BLaER1 treated with 17β-estradiol and CSF1 and Interleukin-3, amounts not matched to agents 10 nM and 100 nM (cell line): ENCODE results near the gene CC2D2A.

Source experiments
- H3K27ac ChIP-seq, 11 experiments: shearing (Covaris generic); formaldehyde crosslinking; 2 replicates each; pipeline ENCODE4 v1.8.1; 2022
- H3K27me3 ChIP-seq, 11 experiments: shearing (Covaris generic); formaldehyde crosslinking; 2 replicates each; pipeline ENCODE4 v1.8.1; 2022
- H3K36me3 ChIP-seq, 11 experiments: shearing (Covaris generic); formaldehyde crosslinking; 2 replicates each; pipeline ENCODE4 v1.8.1; 2022
- H3K4me1 ChIP-seq, 10 experiments: shearing (Covaris generic); formaldehyde crosslinking; 2 replicates each; pipeline ENCODE4 v1.8.1; 2022
- H3K4me2 ChIP-seq, 11 experiments: shearing (Covaris generic); formaldehyde crosslinking; 2 replicates each; pipeline ENCODE4 v1.8.1; 2022
- H3K4me3 ChIP-seq, 10 experiments: shearing (Covaris generic); formaldehyde crosslinking; 2 replicates each; pipeline ENCODE4 v1.8.1; 2022
- H3K9ac ChIP-seq, 11 experiments: shearing (Covaris generic); formaldehyde crosslinking; 2 replicates each; pipeline ENCODE4 v1.8.1; 2022
- H3K9me3 ChIP-seq, 11 experiments: shearing (Covaris generic); formaldehyde crosslinking; replicated peaks in 1 of 11; 2 replicates each; pipeline ENCODE4 v1.8.1; 2022
- H4K20me1 ChIP-seq, 11 experiments: shearing (Covaris generic); formaldehyde crosslinking; 2 replicates each; pipeline ENCODE4 v1.8.1; 2022
- Cebpa-rat ChIP-seq, 11 experiments: shearing (Covaris generic); IDR thresholded peaks; 2 replicates each; pipeline ENCODE4 v1.8.1; 2022

The CC2D2A gene

DNA sequence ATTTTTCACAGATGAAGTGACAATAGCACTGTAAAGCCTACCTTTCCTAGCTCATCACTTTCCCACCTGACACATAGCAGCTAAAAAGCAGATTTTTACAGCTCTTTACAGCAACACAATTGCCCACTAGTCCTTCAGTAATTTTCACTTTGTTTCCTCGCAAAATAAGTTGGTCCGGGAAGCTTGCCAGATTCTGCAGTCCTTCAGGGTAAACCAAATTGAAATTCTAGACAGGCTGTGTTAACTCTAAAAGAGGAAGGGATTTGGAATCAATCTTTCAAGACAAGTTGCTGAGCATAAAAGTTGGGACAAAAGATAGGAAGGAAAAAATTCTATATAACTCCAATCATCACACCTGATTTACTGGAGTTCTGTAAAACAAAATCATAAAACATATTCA lies 33.2 kb upstream of the CC2D2A start:
- TF ChIP-seq Cebpa-rat (IDR thresholded peaks at IDR 0.05), result no peak
- Histone ChIP-seq H3K27me3 (no peaks in the 10 kb centered on the region), H3K27ac (no peak overlapping the region), H4K20me1 (no peaks in the 10 kb centered on the region), H3K4me1 (peaks cover 0 to 6% (median 0%) of the 10 kb centered on the region in 10 experiments; a peak in 1 of 20 replicates), H3K4me2 (no peak overlapping the region), H3K4me3 (no peak overlapping the region), H3K36me3 (0 out of 22 replicates have a peak, but pooled peaks cover 0 to 16% (median 0%) of the 10 kb centered on the region in 11 experiments), H3K9ac (no peak overlapping the region), H3K9me3 (peaks cover 0 to 13% (median 0%) of the 10 kb centered on the region in 11 experiments; a peak in 3 of 22 replicates)

GRCh38 chr4:15438939-15439524 lies 30.6 kb upstream of the CC2D2A start:
- no peak for TF ChIP-seq Cebpa-rat (IDR thresholded peaks at IDR 0.05)

DNA sequence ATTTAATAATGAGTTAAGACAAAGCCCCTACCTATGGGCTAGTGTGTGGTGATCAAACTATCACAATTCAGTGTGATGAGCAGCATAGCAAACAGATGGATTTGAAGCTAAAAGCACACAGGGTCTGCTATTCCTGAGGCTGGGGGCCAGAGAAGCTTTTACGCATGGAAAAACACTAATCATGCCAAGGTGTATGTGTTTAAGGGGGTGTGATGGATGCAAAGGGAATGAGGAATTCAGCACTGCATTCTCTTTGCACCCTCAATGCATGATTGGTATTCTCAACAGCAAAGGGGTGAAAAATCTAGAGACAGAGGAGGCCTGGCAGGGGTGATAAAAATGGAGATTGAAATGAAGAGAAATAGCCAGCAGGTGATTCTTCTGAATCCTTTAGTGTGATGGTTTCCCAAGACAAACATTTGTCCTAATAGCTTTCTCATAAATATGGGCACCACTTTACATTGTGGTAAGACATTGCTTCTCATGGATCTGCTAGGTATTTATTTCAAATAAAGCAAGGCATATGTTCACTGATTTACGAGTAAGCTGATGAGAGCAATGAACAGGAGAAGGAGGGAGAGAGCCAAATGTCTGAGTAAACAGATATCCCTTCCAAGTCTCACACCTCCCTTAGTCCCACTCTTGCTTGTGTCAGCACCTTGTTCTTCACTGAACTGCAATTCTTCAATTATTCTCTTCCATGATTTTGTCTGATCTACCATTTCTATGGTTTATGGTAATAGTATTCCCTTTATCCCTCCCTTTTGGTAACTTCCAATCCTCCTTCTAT lies 26.1 kb upstream of the CC2D2A start:
- Histone ChIP-seq H3K4me2 (no peak overlapping the region), H3K27me3 (no peaks in the 10 kb centered on the region), H3K27ac (no peak overlapping the region), H3K9ac (no peak overlapping the region), H3K9me3 (peaks cover 0 to 22% (median 8%) of the 10 kb centered on the region in 11 experiments; a peak in 10 of 22 replicates), H3K4me3 (no peak overlapping the region), H3K36me3 (peaks cover 0 to 30% (median 0%) of the 10 kb centered on the region in 11 experiments; a peak in 2 of 22 replicates), H3K4me1 (peaks cover 0 to 6% (median 0%) of the 10 kb centered on the region in 10 experiments; a peak in 1 of 20 replicates), H4K20me1 (no peaks in the 10 kb centered on the region)
- no peak for TF ChIP-seq Cebpa-rat (IDR thresholded peaks at IDR 0.05)

More at GRCh38 chr4:15438939-15439524, 30.6 kb upstream of the CC2D2A start:
- Histone ChIP-seq H3K4me2 (no peak overlapping the region), H3K4me3 (no peak overlapping the region), H3K27ac (no peak overlapping the region), H3K27me3 (no peaks in the 10 kb centered on the region), H3K4me1 (peaks cover 0 to 6% (median 0%) of the 10 kb centered on the region in 10 experiments; a peak in 1 of 20 replicates), H3K36me3 (peaks cover 0 to 25% (median 0%) of the 10 kb centered on the region in 11 experiments; a peak in 2 of 22 replicates), H3K9me3 (peaks cover 0 to 20% (median 6%) of the 10 kb centered on the region in 11 experiments; a peak in 9 of 22 replicates), H4K20me1 (no peaks in the 10 kb centered on the region), H3K9ac (no peak overlapping the region)

GRCh38 chr4:15444276-15444675 lies 25.4 kb upstream of the CC2D2A start:
- H3K9ac ChIP-seq, result no peak overlapping the region

GRCh38 chr4:15444879-15445547 lies 24.7 kb upstream of the CC2D2A start:
- H3K27me3 ChIP-seq, result no peaks in the 10 kb centered on the region
- peaks cover 0 to 29% (median 8%) of the 10 kb centered on the region in 11 experiments; a peak in 11 of 22 replicates for H3K9me3 ChIP-seq
- no peak overlapping the region for H3K4me2 ChIP-seq
- H3K4me1 ChIP-seq, result peaks cover 0 to 2% (median under 1%) of the 10 kb centered on the region in 10 experiments; a peak in 7 of 20 replicates
- TF ChIP-seq Cebpa-rat (IDR thresholded peaks at IDR 0.05), result no peak
- H3K4me3 ChIP-seq, result no peak overlapping the region
- no peaks in the 10 kb centered on the region for H4K20me1 ChIP-seq
- no peak overlapping the region for H3K27ac ChIP-seq
- H3K36me3 ChIP-seq, result peaks cover 0 to 30% (median 0%) of the 10 kb centered on the region in 11 experiments; a peak in 2 of 22 replicates
- H3K9ac ChIP-seq, result no peak overlapping the region

More at GRCh38 chr4:15444276-15444675, 25.4 kb upstream of the CC2D2A start:
- Histone ChIP-seq H4K20me1 (no peaks in the 10 kb centered on the region), H3K4me1 (0 out of 20 replicates have a peak, but pooled peaks cover 0 to 1% (median 0%) of the 10 kb centered on the region in 10 experiments), H3K9me3 (peaks cover 0 to 22% (median 8%) of the 10 kb centered on the region in 11 experiments; a peak in 10 of 22 replicates), H3K4me3 (no peak overlapping the region), H3K4me2 (no peak overlapping the region), H3K27me3 (no peaks in the 10 kb centered on the region), H3K36me3 (peaks cover 0 to 30% (median 0%) of the 10 kb centered on the region in 11 experiments; a peak in 2 of 22 replicates), H3K27ac (no peak overlapping the region)
- no peak for TF ChIP-seq Cebpa-rat (IDR thresholded peaks at IDR 0.05)

GRCh38 chr4:15451181-15451865 lies 18.4 kb upstream of the CC2D2A start:
- H3K9me3 ChIP-seq, result peaks cover 0 to 8% (median 2%) of the 10 kb centered on the region in 11 experiments; a peak in 6 of 22 replicates
- H3K27me3 ChIP-seq, result no peaks in the 10 kb centered on the region
- 0 out of 22 replicates have a peak, but pooled peaks cover 0 to 5% (median 0%) of the 10 kb centered on the region in 11 experiments for H3K36me3 ChIP-seq
- H3K4me2 ChIP-seq, result peak overlapping the region in 10 of 11 experiments; percentile 21 to 90 (median 74); a peak in 19 of 22 replicates
- no peaks in the 10 kb centered on the region for H4K20me1 ChIP-seq
- no peak overlapping the region; a peak in 1 of 22 replicates for H3K9ac ChIP-seq
- peak overlapping the region in 1 of 10 experiments; percentile 3; a peak in 1 of 20 replicates for H3K4me3 ChIP-seq
- TF ChIP-seq Cebpa-rat (IDR thresholded peaks at IDR 0.05), result no peak
- H3K4me1 ChIP-seq, result peaks cover 0 to 47% (median 34%) of the 10 kb centered on the region in 10 experiments; a peak in 18 of 20 replicates
- H3K27ac ChIP-seq, result peak overlapping the region in 5 of 11 experiments; percentile 2 to 37 (median 33); a peak in 5 of 22 replicates

DNA sequence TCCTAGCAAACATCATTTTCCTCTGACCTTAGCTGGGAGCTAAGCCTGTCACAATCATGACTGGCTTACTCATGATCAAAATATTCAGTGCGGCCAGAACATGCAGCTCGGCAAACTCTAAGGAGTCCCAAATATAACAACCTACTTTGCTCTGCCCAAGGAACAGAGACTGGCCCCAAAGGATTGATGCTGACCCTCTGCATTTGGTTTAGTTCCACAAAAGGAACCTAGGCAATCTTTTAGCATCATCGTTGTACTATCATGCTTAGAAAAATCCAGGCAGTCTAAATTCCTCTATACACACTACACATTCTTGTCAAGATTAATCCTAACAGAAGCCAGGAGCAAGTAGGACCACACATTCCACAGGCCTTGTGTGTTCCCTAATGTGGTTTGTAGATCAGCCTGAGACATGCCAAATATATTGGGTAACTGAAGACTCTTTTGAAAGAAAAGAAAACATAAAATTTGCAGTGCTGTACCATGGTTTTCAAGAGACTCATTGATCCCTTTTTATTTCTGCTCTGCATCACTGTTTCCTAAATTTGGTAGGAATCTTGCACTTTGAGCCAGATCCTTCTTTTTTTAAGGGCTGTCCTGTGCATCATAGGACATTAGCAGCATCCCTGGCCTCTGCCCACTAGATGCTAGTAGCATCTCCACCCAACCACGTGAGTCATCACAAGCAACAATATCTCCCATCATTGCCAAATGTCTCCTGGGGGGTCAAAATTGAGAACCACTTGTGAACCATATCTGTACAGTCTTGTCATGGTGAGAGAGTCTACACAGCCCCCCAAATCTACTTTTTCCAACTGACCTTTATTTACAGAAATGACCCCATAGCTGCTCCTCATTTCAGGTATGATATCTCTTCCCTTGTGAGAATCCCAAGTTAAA lies 17.6 kb upstream of the CC2D2A start:
- no peaks in the 10 kb centered on the region for H4K20me1 ChIP-seq
- H3K36me3 ChIP-seq, result 0 out of 22 replicates have a peak, but pooled peaks cover 0 to 5% (median 0%) of the 10 kb centered on the region in 11 experiments
- TF ChIP-seq Cebpa-rat (IDR thresholded peaks at IDR 0.05), result no peak
- peaks cover 7 to 54% (median 42%) of the 10 kb centered on the region in 10 experiments for H3K4me1 ChIP-seq
- H3K9ac ChIP-seq, result no peak overlapping the region
- H3K9me3 ChIP-seq, result peaks cover 0 to 8% (median 0%) of the 10 kb centered on the region in 11 experiments; a peak in 5 of 22 replicates
- H3K27me3 ChIP-seq, result no peaks in the 10 kb centered on the region
- peak overlapping the region in 8 of 11 experiments; percentile 65 to 90 (median 76); a peak in 16 of 22 replicates for H3K4me2 ChIP-seq
- no peak overlapping the region for H3K4me3 ChIP-seq
- H3K27ac ChIP-seq, result peak overlapping the region in 1 of 11 experiments; percentile 33; a peak in 1 of 22 replicates
